Breast epithelium (tissue), 4 donors: ENCODE measurements around the gene ATP5MC3. TPM values are rescaled to one million over a fixed set of nuclear protein-coding genes. Genes with fewer than 3 reads are reported as not detected.
"Not testable (repeated sequence)": the region's sequence is repeated elsewhere in the genome, so short reads cannot be mapped to it uniquely, and the experiment has no call there.

ENCODE experiments used
- DNase-seq, 2 donors: peaks; one replicate each; pipeline ENCODE4 v3.0.0-alpha.2; 2019; ENCODE audit warnings: low spot score in 2 of 2
- H3K27ac ChIP-seq, 2 donors: fragments of 200-600 bp; sonication (generic) in 1 of 2; one replicate each; pipeline ENCODE4 v1.5.1; 2016 to 2019; ENCODE audit warnings: mild to moderate bottlenecking in 1 of 2
- H3K27me3 ChIP-seq, 2 donors: fragments of 200-600 bp; sonication (generic) in 1 of 2; one replicate each; pipeline versions ENCODE4 v1.5.1 to v1.6.0; 2017 to 2019; ENCODE audit warnings: control low read depth in 1 of 2, mild to moderate bottlenecking in 1 of 2
- H3K36me3 ChIP-seq: fragments of 200-600 bp; one replicate; pipeline ENCODE4 v1.5.1; 2019
- H3K4me1 ChIP-seq, 2 donors: fragments of 200-600 bp; sonication (generic); one replicate each; pipeline ENCODE4 v1.5.1; 2016 to 2019; ENCODE audit warnings: control low read depth in 1 of 2
- H3K4me3 ChIP-seq, 3 donors: fragments of 200-600 bp; sonication (generic); 1 replicate in 2 of 3; 2 replicates in 1 of 3; pipeline ENCODE4 v1.5.1; 2016 to 2019; ENCODE audit warnings: mild to moderate bottlenecking in 3 of 3, moderate library complexity in 2 of 3
- H3K9me3 ChIP-seq, 2 donors: fragments of 200-600 bp; sonication (generic) in 1 of 2; one replicate each; pipeline ENCODE4 v1.5.1; 2016 to 2019; ENCODE audit warnings: control low read depth in 1 of 2
- POLR2A ChIP-seq: fragments of 450-650 bp; IDR thresholded peaks from one replicate; pipeline ENCODE4 v1.6.1; 2016; ENCODE audit warnings: antibody characterized with exemption, mild to moderate bottlenecking, moderate library complexity
- POLR2AphosphoS5 ChIP-seq, 3 donors: sonication (generic); formaldehyde crosslinking; IDR thresholded peaks; one replicate each; pipeline ENCODE4 v1.6.1; 2017; ENCODE audit warnings: antibody characterized with exemption in 3 of 3
- intact Hi-C: fragments of 100-400 bp; cut with DNase I; formaldehyde crosslinking; loops from one replicate; pipeline ENCODE4 v1.15.1; 2023; ENCODE audit warnings: low total_unique reads
- total RNA-seq, 3 donors: library from RNA; depleted of rRNA; stranded (reverse); fragments of >200 nt; gene quantifications; one replicate each; pipeline ENCODE4 v1.1.0, GENCODE V29; 2016
- TF ChIP-seq, protein P1 (sequence below), 3 donors: fragments of 450-650 bp; IDR thresholded peaks; one replicate each; pipeline ENCODE4 v1.5.1; 2016 to 2017; ENCODE audit warnings: antibody characterized with exemption in 3 of 3, mild to moderate bottlenecking in 3 of 3, moderate library complexity in 3 of 3

Gene ATP5MC3
- total RNA-seq = 100 to 1,000 TPM; 112 to 125 (median 122) TPM

DNA sequence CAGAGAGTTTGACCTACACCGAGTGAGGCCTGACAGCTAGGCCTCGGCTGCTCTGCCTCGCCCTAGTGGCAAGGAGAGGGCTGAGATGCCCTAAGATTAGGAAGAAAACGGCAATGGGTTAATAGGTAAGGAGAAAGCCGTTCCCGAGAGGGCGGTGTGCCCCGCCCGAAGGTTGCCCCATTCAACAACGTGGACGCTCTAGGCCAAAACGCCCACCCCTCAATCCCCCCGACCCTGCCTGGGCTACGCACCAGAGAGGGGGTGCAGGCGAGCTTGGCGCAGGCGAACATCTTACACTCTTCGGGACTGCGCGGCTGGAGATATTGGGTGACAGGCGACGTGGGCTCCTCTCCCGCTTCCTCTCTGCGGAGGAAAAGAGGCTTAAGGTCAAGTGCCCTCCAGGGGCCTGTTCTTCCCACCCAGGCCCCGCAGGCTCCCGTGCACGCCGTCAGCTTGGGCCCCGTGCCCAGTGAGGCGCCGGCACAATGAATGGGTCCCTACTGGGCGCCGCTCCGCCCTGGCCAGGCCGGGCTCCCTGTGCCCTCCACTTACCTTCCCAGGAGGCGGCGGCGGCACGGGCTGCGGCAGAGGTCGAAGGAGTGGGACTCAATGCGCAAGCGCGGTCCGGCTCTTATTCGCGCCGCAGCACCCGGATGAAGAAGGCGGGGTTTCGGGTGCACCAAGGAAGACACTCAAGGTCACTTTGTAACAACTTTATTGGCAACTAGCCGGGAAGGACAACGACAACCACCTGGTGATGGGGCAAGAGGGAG is at the start of gene ATP5MC3:
ATP5MC3 (minus strand) TSS at position 607 of the 773 bp plus-strand sequence; CDS start at position 290, 317 bp downstream.
- TF ChIP-seq, protein P1, sequence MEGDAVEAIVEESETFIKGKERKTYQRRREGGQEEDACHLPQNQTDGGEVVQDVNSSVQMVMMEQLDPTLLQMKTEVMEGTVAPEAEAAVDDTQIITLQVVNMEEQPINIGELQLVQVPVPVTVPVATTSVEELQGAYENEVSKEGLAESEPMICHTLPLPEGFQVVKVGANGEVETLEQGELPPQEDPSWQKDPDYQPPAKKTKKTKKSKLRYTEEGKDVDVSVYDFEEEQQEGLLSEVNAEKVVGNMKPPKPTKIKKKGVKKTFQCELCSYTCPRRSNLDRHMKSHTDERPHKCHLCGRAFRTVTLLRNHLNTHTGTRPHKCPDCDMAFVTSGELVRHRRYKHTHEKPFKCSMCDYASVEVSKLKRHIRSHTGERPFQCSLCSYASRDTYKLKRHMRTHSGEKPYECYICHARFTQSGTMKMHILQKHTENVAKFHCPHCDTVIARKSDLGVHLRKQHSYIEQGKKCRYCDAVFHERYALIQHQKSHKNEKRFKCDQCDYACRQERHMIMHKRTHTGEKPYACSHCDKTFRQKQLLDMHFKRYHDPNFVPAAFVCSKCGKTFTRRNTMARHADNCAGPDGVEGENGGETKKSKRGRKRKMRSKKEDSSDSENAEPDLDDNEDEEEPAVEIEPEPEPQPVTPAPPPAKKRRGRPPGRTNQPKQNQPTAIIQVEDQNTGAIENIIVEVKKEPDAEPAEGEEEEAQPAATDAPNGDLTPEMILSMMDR (IDR thresholded peaks at IDR 0.05) = peak in 1 of 3 donors; percentile 14
- TF ChIP-seq POLR2AphosphoS5 (IDR thresholded peaks at IDR 0.05) (peak; percentile 60 to 91 (median 76)), POLR2A (no peak)
- peak; percentile 89 to 91 for DNase-seq
- peak within 1 kb of the TSS; percentile 90 to 92 for H3K27ac ChIP-seq
- H3K36me3 ChIP-seq = no peaks in the 10 kb centered on the region
- H3K4me3 ChIP-seq = peak within 1 kb of the TSS; percentile 66 to 89 (median 81)
- peaks cover 0 to 7% of the 10 kb centered on the region in 2 donors for H3K4me1 ChIP-seq
- intact Hi-C loops = no loop called here
- H3K9me3 ChIP-seq = no peaks in the 10 kb centered on the region
- H3K27me3 ChIP-seq = no peaks in the 10 kb centered on the region

GRCh38 chr2:175228601-175229000 is 47.1 kb upstream of the ATP5MC3 start:
- DNase-seq, H3K27ac ChIP-seq, H3K4me3 ChIP-seq, H3K9me3 ChIP-seq, H3K4me1 ChIP-seq, intact Hi-C loops, H3K27me3 ChIP-seq, H3K36me3 ChIP-seq: not testable (repeated sequence)

DNA sequence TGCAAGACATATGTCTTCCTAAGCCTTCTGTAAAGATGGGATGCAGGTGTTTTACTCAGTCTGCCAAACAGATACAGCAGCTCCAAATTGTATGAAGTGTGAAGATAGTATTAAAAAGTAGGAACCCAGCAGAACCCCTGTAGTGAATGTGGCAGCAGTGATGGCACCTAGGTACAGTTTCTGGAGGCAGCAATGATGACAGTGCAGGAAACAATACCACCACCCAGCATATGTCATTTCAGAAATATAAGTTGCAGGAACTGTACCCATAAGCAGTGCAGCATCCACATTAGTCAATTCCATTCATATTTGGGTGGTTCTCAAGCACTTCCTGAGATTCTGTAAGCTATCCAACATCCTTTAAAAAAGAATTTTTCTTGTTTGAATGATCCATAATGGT is 46.7 kb upstream of the ATP5MC3 start:
- DNase-seq = no peak
- Histone ChIP-seq H3K27me3 (peaks cover 0 to 4% of the 10 kb centered on the region in 2 donors), H3K27ac (no peak overlapping the region), H3K4me3 (no peak overlapping the region), H3K4me1 (no peaks in the 10 kb centered on the region), H3K9me3 (no peaks in the 10 kb centered on the region), H3K36me3 (no peaks in the 10 kb centered on the region)
- TF ChIP-seq, protein P1 (IDR thresholded peaks at IDR 0.05) = no peak
- TF ChIP-seq POLR2A = no peak
- TF ChIP-seq POLR2AphosphoS5 (IDR thresholded peaks at IDR 0.05) = no peak
- intact Hi-C loops = no loop called here

DNA sequence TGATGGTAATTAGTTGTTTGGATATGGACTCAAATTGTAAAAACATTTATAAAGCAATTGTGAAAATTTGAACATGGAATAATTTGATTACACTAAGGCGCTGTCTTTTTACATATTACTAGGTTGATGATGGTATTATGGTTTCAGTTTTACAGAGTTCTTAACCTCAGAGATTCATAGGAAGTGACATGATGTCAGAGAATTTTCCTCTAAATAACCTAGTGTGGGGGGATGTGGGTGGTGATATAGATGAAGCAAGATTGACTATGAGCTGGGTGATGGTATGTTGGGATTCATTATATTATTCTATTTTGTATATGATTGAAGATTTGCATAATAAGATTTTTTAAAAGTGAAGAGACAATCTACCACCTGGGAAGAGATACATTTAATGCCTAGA is 45.9 kb upstream of the ATP5MC3 start:
- intact Hi-C loops = loop anchor here (2.0 kb wide), 1 partner anchor 35 kb away; no protein-coding TSS in a partner anchor
- Histone ChIP-seq H3K4me1 (no peaks in the 10 kb centered on the region), H3K9me3 (no peaks in the 10 kb centered on the region), H3K27me3 (peaks cover 0 to 4% of the 10 kb centered on the region in 2 donors), H3K27ac (no peak overlapping the region), H3K36me3 (no peaks in the 10 kb centered on the region), H3K4me3 (no peak overlapping the region)
- TF ChIP-seq POLR2AphosphoS5 (IDR thresholded peaks at IDR 0.05) = no peak
- TF ChIP-seq POLR2A = no peak
- TF ChIP-seq, protein P1 (IDR thresholded peaks at IDR 0.05) = no peak
- no peak for DNase-seq

- no peaks in the 10 kb centered on the region for H3K9me3 ChIP-seq
- H3K36me3 ChIP-seq = no peaks in the 10 kb centered on the region
- peaks cover 0 to 4% of the 10 kb centered on the region in 2 donors for H3K27me3 ChIP-seq
- no peak overlapping the region for H3K4me3 ChIP-seq
- H3K27ac ChIP-seq = no peak overlapping the region
- DNase-seq = no peak
- H3K4me1 ChIP-seq = no peaks in the 10 kb centered on the region
- TF ChIP-seq POLR2A (no peak), POLR2AphosphoS5 (IDR thresholded peaks at IDR 0.05) (no peak)
- TF ChIP-seq, protein P1 (IDR thresholded peaks at IDR 0.05) = no peak
- intact Hi-C loops = no loop called here
These were observed 38.6 kb upstream of the ATP5MC3 start for GRCh38 chr2:175220075-175220474.
